Glomerular endothelial cell (primary cell): Measurements from ENCODE around the gene VSIG4. TPM values are rescaled to one million over a fixed set of nuclear protein-coding genes. Genes with fewer than 3 reads are reported as not detected.

Source experiments
- DNase-seq: peaks from one replicate; pipeline ENCODE4 v3.0.0-alpha.2; 2011; ENCODE audit warnings: low read depth, low spot score; ENCODE audit errors: extremely low read depth
- total RNA-seq: library from RNA; depleted of rRNA; stranded (reverse); fragments of >200 nt; gene quantifications from 2 replicates; pipeline ENCODE4 v1.2.3, GENCODE V29; 2015

The VSIG4 gene
- total RNA-seq, 1 donor from 2014 or later, result not detected

- DNase-seq, result no peak
These were observed 15.3 kb downstream of the VSIG4 start for GRCh38 chrX:66024570-66024969.

GRCh38 chrX:66024092-66024467 is 15.8 kb downstream of the VSIG4 start:
- DNase-seq, result no peak

GRCh38 chrX:66023385-66024091 is 16.3 kb downstream of the VSIG4 start:
- DNase-seq, result no peak

- no peak for DNase-seq
These were observed 17.1 kb downstream of the VSIG4 start for GRCh38 chrX:66022632-66023384.

GRCh38 chrX:66021765-66022631 is 17.9 kb downstream of the VSIG4 start:
- no peak for DNase-seq

GRCh38 chrX:66021401-66021764 is 18.5 kb downstream of the VSIG4 start:
- DNase-seq, result no peak

- no peak for DNase-seq
These were observed 19.1 kb downstream of the VSIG4 start for GRCh38 chrX:66020631-66021334.

- DNase-seq, result no peak
These were observed 19.9 kb downstream of the VSIG4 start for GRCh38 chrX:66019974-66020373.

- DNase-seq, result no peak
These were observed 20.6 kb downstream of the VSIG4 start for GRCh38 chrX:66019310-66019652.

GRCh38 chrX:66018585-66019309 is 21.1 kb downstream of the VSIG4 start:
- no peak for DNase-seq

GRCh38 chrX:66017659-66018170 is 22.2 kb downstream of the VSIG4 start:
- DNase-seq, result no peak

- DNase-seq, result no peak
These were observed 22.8 kb downstream of the VSIG4 start for GRCh38 chrX:66016905-66017658.

GRCh38 chrX:66015900-66016689 is 23.8 kb downstream of the VSIG4 start:
- no peak for DNase-seq

GRCh38 chrX:66015152-66015831 is 24.6 kb downstream of the VSIG4 start:
- no peak for DNase-seq

- no peak for DNase-seq
These were observed 25.3 kb downstream of the VSIG4 start for GRCh38 chrX:66014556-66014955.

- DNase-seq, result no peak
These were observed 25.8 kb downstream of the VSIG4 start for GRCh38 chrX:66014084-66014483.

- DNase-seq, result no peak
These were observed 26.6 kb downstream of the VSIG4 start for GRCh38 chrX:66013194-66013816.
